ENCODE measurements around the gene SH3PXD2A. TPM values are rescaled to one million over a fixed set of nuclear protein-coding genes. Genes with fewer than 3 reads are reported as not detected.

The SH3PXD2A gene
- polyA plus RNA-seq, 1 experiment = 50.2 TPM

- CTCF ChIA-PET = interaction anchor here (0.8 to 10.0 kb wide), 34 partner anchors 8 to 567 kb away, joined by 3 to 160 read pairs (median 4); partner anchors contain the start of gene SH3PXD2A
- Histone ChIP-seq H3K4me3 (ENCODE audit: low read depth, low read length) (no peak overlapping the region), H3K27me3 (ENCODE audit: control insufficient read depth, insufficient read depth, low read length) (no peaks in the 10 kb centered on the region), H3K36me3 (ENCODE audit: control insufficient read depth, insufficient read depth, low read length) (peaks cover 3% of the 10 kb centered on the region)
- peak; percentile 82 for TF ChIP-seq CTCF (IDR thresholded peaks at IDR 0.05; ENCODE audit: insufficient read depth, low read depth, low read length)
- POLR2A ChIA-PET = no interaction called here
- DNase-seq (ENCODE audit: low read depth) = no peak
Measured at GRCh38 chr10:103712898-103713498, 142.4 kb downstream of the SH3PXD2A start.

GRCh38 chr10:103712146-103712545, 143.2 kb downstream of the SH3PXD2A start:
- POLR2A ChIA-PET = no interaction called here
- CTCF ChIA-PET = interaction anchor here (0.8 to 10.0 kb wide), 31 partner anchors 9 to 568 kb away, joined by 3 to 160 read pairs (median 4); partner anchors contain the start of gene SH3PXD2A
- Histone ChIP-seq H3K36me3 (ENCODE audit: control insufficient read depth, insufficient read depth, low read length) (peaks cover 3% of the 10 kb centered on the region), H3K27me3 (ENCODE audit: control insufficient read depth, insufficient read depth, low read length) (no peaks in the 10 kb centered on the region), H3K4me3 (ENCODE audit: low read depth, low read length) (no peak overlapping the region)
- TF ChIP-seq CTCF (IDR thresholded peaks at IDR 0.05; ENCODE audit: insufficient read depth, low read depth, low read length) = no peak
- DNase-seq (ENCODE audit: low read depth) = no peak

- no peak for DNase-seq (ENCODE audit: low read depth)
- H3K4me3 ChIP-seq (ENCODE audit: low read depth, low read length) = no peak overlapping the region
- ChIA-PET CTCF (interaction anchor here (0.8 to 10.0 kb wide), 15 partner anchors 9 to 174 kb away, joined by 3 to 160 read pairs (median 4); partner anchors contain the start of gene SH3PXD2A), POLR2A (no interaction called here)
- TF ChIP-seq CTCF (IDR thresholded peaks at IDR 0.05; ENCODE audit: insufficient read depth, low read depth, low read length) = peak; percentile 19; the same call in 1 of the 2 replicates
- no peaks in the 10 kb centered on the region for H3K27me3 ChIP-seq (ENCODE audit: control insufficient read depth, insufficient read depth, low read length)
- H3K36me3 ChIP-seq (ENCODE audit: control insufficient read depth, insufficient read depth, low read length) = peaks cover under 1% of the 10 kb centered on the region
Measured at GRCh38 chr10:103711351-103711994, 143.9 kb downstream of the SH3PXD2A start.

GRCh38 chr10:103710490-103710889, 144.9 kb downstream of the SH3PXD2A start:
- H3K36me3 ChIP-seq (ENCODE audit: control insufficient read depth, insufficient read depth, low read length) = no peaks in the 10 kb centered on the region
- no peaks in the 10 kb centered on the region for H3K27me3 ChIP-seq (ENCODE audit: control insufficient read depth, insufficient read depth, low read length)
- DNase-seq (ENCODE audit: low read depth) = no peak
- POLR2A ChIA-PET = interaction anchor here (0.5 kb wide), 1 partner anchor 138 kb away, joined by 27 read pairs; no protein-coding TSS in a partner anchor
- no peak for TF ChIP-seq CTCF (IDR thresholded peaks at IDR 0.05; ENCODE audit: insufficient read depth, low read depth, low read length)
- CTCF ChIA-PET = interaction anchor here (0.6 to 10.0 kb wide), 10 partner anchors 8 to 175 kb away, joined by 3 to 160 read pairs (median 6); partner anchors contain the start of gene SH3PXD2A
- H3K4me3 ChIP-seq (ENCODE audit: low read depth, low read length) = no peak overlapping the region

GRCh38 chr10:103709341-103709920, 145.9 kb downstream of the SH3PXD2A start:
- CTCF ChIA-PET = interaction anchor here (1.1 to 10.0 kb wide), 8 partner anchors 7 to 176 kb away, joined by 3 to 160 read pairs (median 6); partner anchors contain the start of gene SH3PXD2A
- DNase-seq (ENCODE audit: low read depth) = no peak
- no peak for TF ChIP-seq CTCF (IDR thresholded peaks at IDR 0.05; ENCODE audit: insufficient read depth, low read depth, low read length)
- Histone ChIP-seq H3K4me3 (ENCODE audit: low read depth, low read length) (no peak overlapping the region), H3K36me3 (ENCODE audit: control insufficient read depth, insufficient read depth, low read length) (no peaks in the 10 kb centered on the region), H3K27me3 (ENCODE audit: control insufficient read depth, insufficient read depth, low read length) (no peaks in the 10 kb centered on the region)
- POLR2A ChIA-PET = no interaction called here

All from BJ (cell line).